Endothelial cell of umbilical vein (primary cell): Measurements from ENCODE around the gene CHRNA9. TPM values are rescaled to one million over a fixed set of nuclear protein-coding genes. Genes with fewer than 3 reads are reported as not detected.

ENCODE experiments used
- BruUV-seq: library from RNA; stranded (reverse); fragments of 400-500 nt; replicated peaks from 2 replicates; lab custom pipeline; 2021; lab: Mats Ljungman, UMichigan
- CTCF ChIA-PET: fragments of 300-600, 350-600 bp; sonication (Branson Sonifier 250); formaldehyde crosslinking; loops from one replicate; lab custom pipeline; 2021; ENCODE audit warnings: antibody characterized with exemption, inconsistent platforms; lab: Charles Lee
- POLR2A ChIA-PET: fragments of 300-600, 350-600 bp; sonication (Branson Sonifier 250); formaldehyde crosslinking; loops from one replicate; lab custom pipeline; 2021; ENCODE audit warnings: antibody characterized with exemption, inconsistent platforms; lab: Charles Lee
- DNase-seq: peaks from one replicate; pipeline ENCODE4 v3.0.0-alpha.2; 2011; ENCODE audit warnings: low read depth, low spot score
- FAIRE-seq: peaks from 2 replicates; lab custom pipeline; 2011; peaks lifted over from hg19 to GRCh38; lab: Jason Lieb, UNC
- H2AFZ ChIP-seq: 2 replicates; pipeline ENCODE4 v1.6.0; 2012; ENCODE audit warnings: low read depth, low read length, control low read depth, inconsistent platforms
- H3K27ac ChIP-seq: 2 replicates; pipeline ENCODE4 v1.5.1; 2011; ENCODE audit warnings: low read depth, mild to moderate bottlenecking, control low read depth, low read length, moderate library complexity; ENCODE audit not compliant: insufficient read depth
- H3K27me3 ChIP-seq, 2 experiments: 2 replicates each; pipeline versions ENCODE4 v1.6.0 to v1.6.1; 2011; ENCODE audit warnings: low read length in 2 of 2, mixed read lengths in 1 of 2; ENCODE audit not compliant: control insufficient read depth in 2 of 2, insufficient read depth in 2 of 2
- H3K36me3 ChIP-seq, 2 experiments: 2 replicates in 1 of 2; 3 replicates in 1 of 2; pipeline ENCODE4 v1.5.1; 2011; ENCODE audit warnings: low read length in 2 of 2, mild to moderate bottlenecking in 1 of 2, moderate library complexity in 1 of 2; ENCODE audit not compliant: control insufficient read depth in 2 of 2, insufficient read depth in 2 of 2; ENCODE audit errors: extremely low read depth in 1 of 2
- H3K4me1 ChIP-seq: 3 replicates; pipeline ENCODE4 v1.5.1; 2011; ENCODE audit warnings: mild to moderate bottlenecking, low read length; ENCODE audit not compliant: control insufficient read depth, insufficient read depth; ENCODE audit errors: extremely low read depth
- H3K4me2 ChIP-seq: 2 replicates; pipeline ENCODE4 v1.6.1; 2011; ENCODE audit warnings: low read length, control low read depth, mixed read lengths; ENCODE audit not compliant: insufficient read depth
- H3K4me3 ChIP-seq, 3 experiments: fragments of 200-600 bp in 1 of 3; sonication (generic), shearing (Covaris generic) in 1 of 3; replicated peaks in 1 of 3; 2 replicates each; pipeline ENCODE4 v1.5.1; 2011 to 2016; ENCODE audit warnings: control low read depth in 3 of 3, low read length in 3 of 3, mild to moderate bottlenecking in 2 of 3, inconsistent platforms in 1 of 3, low read depth in 1 of 3, moderate library complexity in 1 of 3; ENCODE audit not compliant: insufficient read depth in 1 of 3
- H3K79me2 ChIP-seq: 2 replicates; pipeline ENCODE4 v1.6.0; 2012; ENCODE audit warnings: low read length, inconsistent platforms; ENCODE audit not compliant: control insufficient read depth, insufficient read depth
- H3K9ac ChIP-seq: replicated peaks from 2 replicates; pipeline ENCODE3; 2011; ENCODE audit warnings: low read length, control low read depth; ENCODE audit not compliant: insufficient read depth; ENCODE audit errors: extremely low read depth
- H3K9me1 ChIP-seq: replicated peaks from 3 replicates; pipeline ENCODE4 v1.6.0; 2011; ENCODE audit warnings: mild to moderate bottlenecking, low read length; ENCODE audit not compliant: control insufficient read depth, insufficient read depth; ENCODE audit errors: extremely low read depth
- H3K9me3 ChIP-seq: replicated peaks from 2 replicates; pipeline ENCODE4 v1.5.1; 2012; ENCODE audit warnings: low read length, inconsistent platforms; ENCODE audit not compliant: control insufficient read depth, insufficient read depth
- H4K20me1 ChIP-seq: replicated peaks from 2 replicates; pipeline ENCODE3; 2011; ENCODE audit warnings: mild to moderate bottlenecking, low read length; ENCODE audit not compliant: control insufficient read depth, insufficient read depth; ENCODE audit errors: extremely low read depth
- CTCF ChIP-seq, 2 donors: IDR thresholded peaks; 1 replicate in 1 of 2; 2 replicates in 1 of 2; pipeline ENCODE4 v1.5.1; 2011; ENCODE audit warnings: low read length in 2 of 2, mild to moderate bottlenecking in 2 of 2, moderate library complexity in 2 of 2, control low read depth in 1 of 2, inconsistent platforms in 1 of 2, low read depth in 1 of 2; ENCODE audit not compliant: insufficient read depth in 1 of 2; ENCODE audit errors: extremely low read depth in 1 of 2
- EZH2 ChIP-seq: IDR thresholded peaks from 2 replicates; pipeline ENCODE4 v1.6.1; 2012; ENCODE audit warnings: borderline replicate concordance, low read depth, mild to moderate bottlenecking, moderate library complexity, low read length, inconsistent platforms; ENCODE audit not compliant: severe bottlenecking
- FOS ChIP-seq: IDR thresholded peaks from 2 replicates; pipeline ENCODE4 v1.6.1; 2011; ENCODE audit warnings: mild to moderate bottlenecking, low read length, moderate library complexity, borderline replicate concordance; ENCODE audit not compliant: insufficient read depth
- GATA2 ChIP-seq: IDR thresholded peaks from 2 replicates; pipeline ENCODE4 v1.7.0; 2011; ENCODE audit warnings: low read depth, mild to moderate bottlenecking, moderate library complexity, mixed read lengths, low read length; ENCODE audit not compliant: insufficient read length, insufficient read depth
- JUN ChIP-seq: IDR thresholded peaks from 2 replicates; pipeline ENCODE4 v1.6.1; 2011; ENCODE audit warnings: borderline replicate concordance, low read depth; ENCODE audit not compliant: insufficient read length, insufficient read depth
- MAX ChIP-seq: IDR thresholded peaks from 2 replicates; pipeline ENCODE4 v1.6.1; 2011; ENCODE audit not compliant: insufficient read depth, insufficient read length
- MYC ChIP-seq: IDR thresholded peaks from one replicate; pipeline ENCODE4 v1.6.1; 2011; ENCODE audit warnings: mild to moderate bottlenecking, low read depth, low read length
- POLR2A ChIP-seq: IDR thresholded peaks from 2 replicates; pipeline ENCODE4 v1.6.1; 2012; ENCODE audit warnings: low read depth, mild to moderate bottlenecking, control low read depth, low read length
- POLR2AphosphoS5 ChIP-seq: IDR thresholded peaks from 2 replicates; pipeline ENCODE4 v1.6.1; 2012; ENCODE audit warnings: low read depth, mild to moderate bottlenecking, control low read depth, low read length, moderate library complexity; ENCODE audit not compliant: insufficient read depth
- dilution Hi-C: fragments of 300-500 bp; cut with MboI; formaldehyde crosslinking; loops from one replicate; pipeline ENCODE4 v1.15.0; 2019; ENCODE audit warnings: low sequenced_read_pairs; ENCODE audit not compliant: extremely low pct_ligation_motif_present
- intact Hi-C: fragments of 100-400 bp; cut with micrococcal nuclease; formaldehyde crosslinking; loops from one replicate; pipeline ENCODE4 v1.10.0; 2022
- polyA plus RNA-seq, 4 experiments: library from polyadenylated mRNA; depleted of rRNA in 3 of 4; stranded (reverse) in 3 of 4; unstranded in 1 of 4; fragments of >200 nt; gene quantifications; 2 replicates each; pipeline versions ENCODE4 v1.2.1 to v1.2.3, GENCODE V29; 2011 to 2012; ENCODE audit warnings: missing spikeins in 1 of 4
- total RNA-seq: library from RNA; stranded (reverse); gene quantifications from 2 replicates; pipeline ENCODE4 v1.2.3, GENCODE V29; 2021

CHRNA9 gene
- total and polyA plus RNA-seq, 2 donors (not counting 3 experiments of a cell fraction or from before 2014, with no cell fraction given): not detected

- H3K4me2 ChIP-seq: peak overlapping the region; percentile 48
- H3K36me3 ChIP-seq: no peaks in the 10 kb centered on the region
- no peaks in the 10 kb centered on the region for H3K9me3 ChIP-seq
- peak overlapping the region; percentile 73 for H2AFZ ChIP-seq
- H3K79me2 ChIP-seq: no peaks in the 10 kb centered on the region
- no peaks in the 10 kb centered on the region for H3K9me1 ChIP-seq
- no peaks in the 10 kb centered on the region for H4K20me1 ChIP-seq
- H3K4me3 ChIP-seq: no peak overlapping the region
- no TSS peak for BruUV-seq
- POLR2A ChIA-PET: no interaction called here
- intact Hi-C loops (no loop called here), dilution Hi-C loops (no loop called here)
- no peak overlapping the region for H3K9ac ChIP-seq
- peaks cover 23% of the 10 kb centered on the region for H3K4me1 ChIP-seq
- no peaks in the 10 kb centered on the region for H3K27me3 ChIP-seq
- TF ChIP-seq GATA2 (peak; percentile 43), POLR2AphosphoS5 (no peak)
- DNase-seq (peak; percentile 92), FAIRE-seq (no peak)
- H3K27ac ChIP-seq: peak overlapping the region; percentile 12
- CTCF ChIA-PET: interaction anchor here (0.8 to 6.5 kb wide), 5 partner anchors 10 to 256 kb away, joined by 3 to 72 read pairs (median 6); partner anchors contain the start of gene N4BP2
Observed at GRCh38 chr4:40311811-40312346, 23.3 kb upstream of the CHRNA9 start.

- ChIA-PET CTCF (no interaction called here), POLR2A (no interaction called here)
- Histone ChIP-seq H3K4me2 (no peak overlapping the region), H3K9me3 (no peaks in the 10 kb centered on the region), H3K4me1 (peaks cover 20% of the 10 kb centered on the region), H4K20me1 (no peaks in the 10 kb centered on the region), H3K36me3 (no peaks in the 10 kb centered on the region), H3K4me3 (no peak overlapping the region), H3K79me2 (no peaks in the 10 kb centered on the region), H3K27ac (no peak overlapping the region), H3K27me3 (no peaks in the 10 kb centered on the region), H3K9ac (no peak overlapping the region), H2AFZ (no peak overlapping the region), H3K9me1 (no peaks in the 10 kb centered on the region)
- intact Hi-C loops (loop anchor here (5.0 kb wide), 1 partner anchor 618 kb away; the partner anchor contains the start of gene UBE2K), dilution Hi-C loops (no loop called here)
- FAIRE-seq (no peak), DNase-seq (no peak)
- TF ChIP-seq FOS: no peak
- no peak for TF ChIP-seq POLR2A
- no peak for TF ChIP-seq EZH2
- TF ChIP-seq JUN: no peak
- TF ChIP-seq MYC: no peak
- no peak for TF ChIP-seq POLR2AphosphoS5
- no peak for TF ChIP-seq CTCF (IDR thresholded peaks at IDR 0.05; ENCODE audit: extremely low read depth in 1 of 2, insufficient read depth in 1 of 2, low read depth in 1 of 2, low read length in 2 of 2)
- no peak for TF ChIP-seq GATA2
- no peak for TF ChIP-seq MAX
- no TSS peak for BruUV-seq
Observed at GRCh38 chr4:40314951-40315350, 20.2 kb upstream of the CHRNA9 start.
